Lung (tissue), 16 donors: ENCODE data around the gene CLEC14A. TPM values are rescaled to one million over a fixed set of nuclear protein-coding genes. Genes with fewer than 3 reads are reported as not detected.

Experiments
- ATAC-seq: fragments of 200-7000 bp; cut with Tn5 transposase; one replicate; pipeline ENCODE4 v1.9.1; 2020; ENCODE audit warnings: moderate number of reproducible peaks; ENCODE audit not compliant: insufficient read depth, low FRiP score
- DNase-seq, 3 donors: peaks; one replicate each; pipeline ENCODE4 v3.0.0-alpha.2; 2013 to 2017
- H3K27ac ChIP-seq, 2 donors: one replicate each; pipeline ENCODE4 v1.5.1; 2013; ENCODE audit warnings: mild to moderate bottlenecking in 2 of 2, moderate library complexity in 2 of 2, control low read depth in 1 of 2, inconsistent platforms in 1 of 2, low read depth in 1 of 2, low read length in 1 of 2
- H3K27me3 ChIP-seq, 3 donors: one replicate each; pipeline ENCODE4 v1.5.1; 2013; ENCODE audit warnings: low read length in 2 of 3; ENCODE audit not compliant: control insufficient read depth in 3 of 3, insufficient read depth in 3 of 3
- H3K36me3 ChIP-seq, 4 donors: one replicate each; pipeline ENCODE4 v1.5.1; 2013; ENCODE audit warnings: low read length in 4 of 4, mild to moderate bottlenecking in 1 of 4, moderate library complexity in 1 of 4; ENCODE audit not compliant: control insufficient read depth in 4 of 4, insufficient read depth in 4 of 4
- H3K4me1 ChIP-seq, 5 donors: one replicate each; pipeline ENCODE4 v1.5.1; 2013; ENCODE audit warnings: low read length in 5 of 5, mild to moderate bottlenecking in 2 of 5, moderate library complexity in 1 of 5; ENCODE audit not compliant: control insufficient read depth in 5 of 5, insufficient read depth in 5 of 5
- H3K4me3 ChIP-seq: one replicate; pipeline ENCODE4 v1.5.1; 2013; ENCODE audit warnings: mild to moderate bottlenecking, control low read depth, moderate library complexity
- H3K9ac ChIP-seq, 2 donors: one replicate each; pipeline ENCODE4 v1.5.1; 2013; ENCODE audit warnings: low read length in 2 of 2, control low read depth in 1 of 2; ENCODE audit not compliant: insufficient read depth in 1 of 2
- H3K9me3 ChIP-seq, 4 donors: one replicate each; pipeline ENCODE4 v1.5.1; 2013; ENCODE audit warnings: low read length in 3 of 4, mild to moderate bottlenecking in 1 of 4, moderate library complexity in 1 of 4; ENCODE audit not compliant: control insufficient read depth in 4 of 4, insufficient read depth in 3 of 4
- CTCF ChIP-seq: IDR thresholded peaks from 2 replicates; pipeline ENCODE4 v1.5.1; 2012; ENCODE audit warnings: mild to moderate bottlenecking; ENCODE audit errors: control extremely low read depth, extremely low read depth
- WGBS, 2 donors: extraction: QIAGEN DNeasy Blood & Tissue Kit; methylation state at CpG; one replicate each; pipeline ENCODE4 v1.1.7; 2013; 5-methylcytosine and 5-hydroxymethylcytosine counted together
- long read RNA-seq, 5 donors: transcript quantifications; one replicate each; lab custom pipeline, GENCODE V29; 2026
- polyA plus RNA-seq, 2 donors: library from polyadenylated mRNA; stranded (reverse); fragments of 200-250 nt; gene quantifications; one replicate each; pipeline ENCODE4 v1.2.1, GENCODE V29; 2013
- total RNA-seq, 2 donors: library from RNA; depleted of rRNA in 1 of 2; stranded (reverse); fragments of >200 nt in 1 of 2; gene quantifications; one replicate each; pipeline ENCODE4 v1.2.1, GENCODE V29; 2014 to 2021
- donor health status: control.
- donor health status: control.
- donor health status: Bipolar disorder and iron deficiency.
- donor health status: healthy.
- donor health status: DM: yes; HTN: yes; CAD: no.

Gene CLEC14A
- total RNA-seq (10 to 100 TPM; 91.3 to 97.7 TPM), polyA plus RNA-seq (10 to 100 TPM; 28.4 to 75.3 TPM)
- long read RNA-seq, donor 1, transcript CLEC14A-201 (1 exons, 2,267 nt), result major isoform, 237 of 237 reads
- long read RNA-seq, donor 1, partial matches to known transcripts, result 0 of 237 reads
- long read RNA-seq, donor 1, other reads (novel, unspliced or antisense), result 0 of 237 reads
- long read RNA-seq, donor 2, transcript CLEC14A-201 (1 exons, 2,267 nt), result major isoform, 95 of 95 reads
- long read RNA-seq, donor 2, partial matches to known transcripts, result 0 of 95 reads
- long read RNA-seq, donor 2, other reads (novel, unspliced or antisense), result 0 of 95 reads
- long read RNA-seq, donor 3, transcript CLEC14A-201 (1 exons, 2,267 nt), result major isoform, 150 of 150 reads
- long read RNA-seq, donor 3, partial matches to known transcripts, result 0 of 150 reads
- long read RNA-seq, donor 3, other reads (novel, unspliced or antisense), result 0 of 150 reads
- long read RNA-seq, donor 4, transcript CLEC14A-201 (1 exons, 2,267 nt), result major isoform, 139 of 139 reads
- long read RNA-seq, donor 4, partial matches to known transcripts, result 0 of 139 reads
- long read RNA-seq, donor 4, other reads (novel, unspliced or antisense), result 0 of 139 reads
- long read RNA-seq, donor 5, transcript CLEC14A-201 (1 exons, 2,267 nt), result major isoform, 209 of 209 reads
- long read RNA-seq, donor 5, partial matches to known transcripts, result 0 of 209 reads
- long read RNA-seq, donor 5, other reads (novel, unspliced or antisense), result 0 of 209 reads

GRCh38 chr14:38255673-38256532 is at the start of gene CLEC14A:
TSS of gene CLEC14A (minus strand) at chr14:38256093. CDS start at chr14:38256022, 71 bp downstream.
- DNase-seq, result peak; percentile 77 to 89 (median 88)
- H3K4me3 ChIP-seq, result peak within 1 kb of the TSS; percentile 73
- H3K9me3 ChIP-seq, result peaks cover 0 to 1% (median 0%) of the 10 kb centered on the region in 4 donors
- WGBS, 2 donors, result 5 to 8% methylated on average over 56 to 68 of the region's 68 CpGs
- no peak for TF ChIP-seq CTCF
- ATAC-seq, result peak; percentile 16
- H3K36me3 ChIP-seq, result no peaks in the 10 kb centered on the region
- peak within 1 kb of the TSS; percentile 92 to 93 for H3K27ac ChIP-seq
- H3K9ac ChIP-seq, result peak within 1 kb of the TSS; percentile 4 to 61
- H3K27me3 ChIP-seq, result peaks cover 0 to 16% (median 6%) of the 10 kb centered on the region in 3 donors
- peaks cover 0 to 35% (median 0%) of the 10 kb centered on the region in 5 donors for H3K4me1 ChIP-seq

- Histone ChIP-seq H3K4me3 (no peak overlapping the region), H3K36me3 (no peaks in the 10 kb centered on the region), H3K9ac (no peak overlapping the region), H3K4me1 (peaks cover 0 to under 1% (median 0%) of the 10 kb centered on the region in 5 donors), H3K27ac (no peak overlapping the region), H3K9me3 (peaks cover 0 to 8% (median 3%) of the 10 kb centered on the region in 4 donors), H3K27me3 (no peaks in the 10 kb centered on the region)
- DNase-seq (no peak), ATAC-seq (no peak)
- no peak for TF ChIP-seq CTCF
- 97 to 99% methylated on average over 1 of the region's 1 CpG for WGBS, 2 donors
Observed at GRCh38 chr14:38302966-38303365, 47.1 kb upstream of the CLEC14A start.

- H3K36me3 ChIP-seq, result no peaks in the 10 kb centered on the region
- peaks cover 0 to 8% (median 3%) of the 10 kb centered on the region in 4 donors for H3K9me3 ChIP-seq
- no peak overlapping the region for H3K4me3 ChIP-seq
- peaks cover 0 to 5% (median 0%) of the 10 kb centered on the region in 5 donors for H3K4me1 ChIP-seq
- 94 to 100% methylated on average over 2 of the region's 2 CpGs for WGBS, 2 donors
- H3K9ac ChIP-seq, result no peak overlapping the region
- TF ChIP-seq CTCF, result no peak
- ATAC-seq (no peak), DNase-seq (no peak)
- no peaks in the 10 kb centered on the region for H3K27me3 ChIP-seq
- no peak overlapping the region for H3K27ac ChIP-seq
Observed at GRCh38 chr14:38302034-38302433, 46.1 kb upstream of the CLEC14A start.
